ENCODE data around the gene RNU5B-1. TPM values are rescaled to one million over a fixed set of nuclear protein-coding genes. Genes with fewer than 3 reads are reported as not detected.

The RNU5B-1 gene
- polyA plus RNA-seq, 1 donor from 2014 or later: not detected

- TF ChIP-seq EZH2 (IDR thresholded peaks at IDR 0.05; ENCODE audit: borderline replicate concordance, insufficient read depth, low read length, poor library complexity, severe bottlenecking) (no peak), RAD21 (conservative IDR thresholded peaks at IDR 0.05) (no peak), MXI1 (conservative IDR thresholded peaks at IDR 0.05; ENCODE audit: poor library complexity, severe bottlenecking) (no peak), SMC3 (conservative IDR thresholded peaks at IDR 0.05; ENCODE audit: poor library complexity) (no peak), TAF1 (IDR thresholded peaks at IDR 0.05; ENCODE audit: low read depth) (no peak), EP300 (conservative IDR thresholded peaks at IDR 0.05; ENCODE audit: poor library complexity, severe bottlenecking) (no peak), CTCF (IDR thresholded peaks at IDR 0.05; ENCODE audit: poor library complexity, severe bottlenecking) (no peak), POLR2AphosphoS5 (IDR thresholded peaks at IDR 0.05) (no peak)
- TF ChIP-seq, protein P1, sequence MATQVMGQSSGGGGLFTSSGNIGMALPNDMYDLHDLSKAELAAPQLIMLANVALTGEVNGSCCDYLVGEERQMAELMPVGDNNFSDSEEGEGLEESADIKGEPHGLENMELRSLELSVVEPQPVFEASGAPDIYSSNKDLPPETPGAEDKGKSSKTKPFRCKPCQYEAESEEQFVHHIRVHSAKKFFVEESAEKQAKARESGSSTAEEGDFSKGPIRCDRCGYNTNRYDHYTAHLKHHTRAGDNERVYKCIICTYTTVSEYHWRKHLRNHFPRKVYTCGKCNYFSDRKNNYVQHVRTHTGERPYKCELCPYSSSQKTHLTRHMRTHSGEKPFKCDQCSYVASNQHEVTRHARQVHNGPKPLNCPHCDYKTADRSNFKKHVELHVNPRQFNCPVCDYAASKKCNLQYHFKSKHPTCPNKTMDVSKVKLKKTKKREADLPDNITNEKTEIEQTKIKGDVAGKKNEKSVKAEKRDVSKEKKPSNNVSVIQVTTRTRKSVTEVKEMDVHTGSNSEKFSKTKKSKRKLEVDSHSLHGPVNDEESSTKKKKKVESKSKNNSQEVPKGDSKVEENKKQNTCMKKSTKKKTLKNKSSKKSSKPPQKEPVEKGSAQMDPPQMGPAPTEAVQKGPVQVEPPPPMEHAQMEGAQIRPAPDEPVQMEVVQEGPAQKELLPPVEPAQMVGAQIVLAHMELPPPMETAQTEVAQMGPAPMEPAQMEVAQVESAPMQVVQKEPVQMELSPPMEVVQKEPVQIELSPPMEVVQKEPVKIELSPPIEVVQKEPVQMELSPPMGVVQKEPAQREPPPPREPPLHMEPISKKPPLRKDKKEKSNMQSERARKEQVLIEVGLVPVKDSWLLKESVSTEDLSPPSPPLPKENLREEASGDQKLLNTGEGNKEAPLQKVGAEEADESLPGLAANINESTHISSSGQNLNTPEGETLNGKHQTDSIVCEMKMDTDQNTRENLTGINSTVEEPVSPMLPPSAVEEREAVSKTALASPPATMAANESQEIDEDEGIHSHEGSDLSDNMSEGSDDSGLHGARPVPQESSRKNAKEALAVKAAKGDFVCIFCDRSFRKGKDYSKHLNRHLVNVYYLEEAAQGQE (IDR thresholded peaks at IDR 0.05; ENCODE audit: borderline replicate concordance): no peak
- no peaks in the 10 kb centered on the region for H3K79me2 ChIP-seq (replicated peaks; ENCODE audit: insufficient read depth, low read length)
- H3K27ac ChIP-seq (ENCODE audit: low read length): no peak overlapping the region
- no peaks in the 10 kb centered on the region for H3F3A ChIP-seq (ENCODE audit: insufficient read depth, low read length, poor library complexity, severe bottlenecking)
- no peak overlapping the region for H3K4me2 ChIP-seq (ENCODE audit: low read length)
- no peaks in the 10 kb centered on the region for H3K27me3 ChIP-seq (ENCODE audit: insufficient read depth, low read depth, low read length)
- no peaks in the 10 kb centered on the region for H3K9me3 ChIP-seq (ENCODE audit: low read length)
- H2AFZ ChIP-seq (ENCODE audit: low read depth, low read length): no peak overlapping the region
- H3K9ac ChIP-seq (ENCODE audit: low read length): no peak overlapping the region
- H3K9me2 ChIP-seq (ENCODE audit: insufficient read depth, low read length): no peaks in the 10 kb centered on the region
- H3K36me3 ChIP-seq (ENCODE audit: insufficient read depth, low read length): no peaks in the 10 kb centered on the region
- H3K4me3 ChIP-seq (ENCODE audit: low read length): no peak overlapping the region
- H4K20me1 ChIP-seq (ENCODE audit: insufficient read depth): no peaks in the 10 kb centered on the region
Measured at GRCh38 chr15:65255486-65256140, 48.9 kb upstream of the RNU5B-1 start.

GRCh38 chr15:65258375-65259262 lies 45.9 kb upstream of the RNU5B-1 start:
- H3K4me2 ChIP-seq (ENCODE audit: low read length): no peak overlapping the region
- no peak overlapping the region for H3K27ac ChIP-seq (ENCODE audit: low read length)
- no peak overlapping the region for H2AFZ ChIP-seq (ENCODE audit: low read depth, low read length)

More at GRCh38 chr15:65258375-65259262, 45.9 kb upstream of the RNU5B-1 start:
- no peaks in the 10 kb centered on the region for H3F3A ChIP-seq (ENCODE audit: insufficient read depth, low read length, poor library complexity, severe bottlenecking)
- no peaks in the 10 kb centered on the region for H3K9me2 ChIP-seq (ENCODE audit: insufficient read depth, low read length)
- peaks cover 6% of the 10 kb centered on the region for H3K36me3 ChIP-seq (ENCODE audit: insufficient read depth, low read length)
- H3K4me3 ChIP-seq (ENCODE audit: low read length): no peak overlapping the region
- H3K9me3 ChIP-seq (ENCODE audit: low read length): no peaks in the 10 kb centered on the region
- TF ChIP-seq CTCF (IDR thresholded peaks at IDR 0.05; ENCODE audit: poor library complexity, severe bottlenecking) (no peak), SMC3 (conservative IDR thresholded peaks at IDR 0.05; ENCODE audit: poor library complexity) (no peak), EZH2 (IDR thresholded peaks at IDR 0.05; ENCODE audit: borderline replicate concordance, insufficient read depth, low read length, poor library complexity, severe bottlenecking) (no peak), EP300 (conservative IDR thresholded peaks at IDR 0.05; ENCODE audit: poor library complexity, severe bottlenecking) (no peak), RAD21 (conservative IDR thresholded peaks at IDR 0.05) (no peak), MXI1 (conservative IDR thresholded peaks at IDR 0.05; ENCODE audit: poor library complexity, severe bottlenecking) (no peak), TAF1 (IDR thresholded peaks at IDR 0.05; ENCODE audit: low read depth) (no peak), POLR2AphosphoS5 (IDR thresholded peaks at IDR 0.05) (no peak)
- TF ChIP-seq, protein P1 (IDR thresholded peaks at IDR 0.05; ENCODE audit: borderline replicate concordance): no peak
- no peaks in the 10 kb centered on the region for H3K27me3 ChIP-seq (ENCODE audit: insufficient read depth, low read depth, low read length)
- H4K20me1 ChIP-seq (ENCODE audit: insufficient read depth): no peaks in the 10 kb centered on the region
- H3K9ac ChIP-seq (ENCODE audit: low read length): no peak overlapping the region
- H3K79me2 ChIP-seq (replicated peaks; ENCODE audit: insufficient read depth, low read length): no peaks in the 10 kb centered on the region
